ENCODE results near the gene CLEC3B.
"Not testable (repeated sequence)": the region's sequence is repeated elsewhere in the genome, so short reads cannot be mapped to it uniquely, and the experiment has no call there.

CLEC3B gene

GRCh38 chr3:45066109-45066801 lies 40.2 kb downstream of the CLEC3B start:
- no peak for DNase-seq (ENCODE audit: low spot score)

GRCh38 chr3:45067486-45067885 lies 41.4 kb downstream of the CLEC3B start:
- no peak for DNase-seq (ENCODE audit: low spot score)

- DNase-seq (ENCODE audit: low spot score) = peak; percentile 61
These were observed 41.8 kb downstream of the CLEC3B start for GRCh38 chr3:45067941-45068340.

- no peak for DNase-seq (ENCODE audit: low spot score)
These were observed 45.0 kb downstream of the CLEC3B start for GRCh38 chr3:45071075-45071474.

GRCh38 chr3:45075821-45076625 lies 49.9 kb downstream of the CLEC3B start:
- no peak for DNase-seq (ENCODE audit: low spot score)

- not testable (repeated sequence) for DNase-seq (ENCODE audit: low spot score)
These were observed 52.2 kb downstream of the CLEC3B start for GRCh38 chr3:45078256-45078655.

GRCh38 chr3:45078910-45079522 lies 52.9 kb downstream of the CLEC3B start:
- DNase-seq (ENCODE audit: low spot score) = no peak

GRCh38 chr3:45079715-45080114 lies 53.6 kb downstream of the CLEC3B start:
- no peak for DNase-seq (ENCODE audit: low spot score)

GRCh38 chr3:45080824-45081223 lies 54.7 kb downstream of the CLEC3B start:
- DNase-seq (ENCODE audit: low spot score) = no peak

- DNase-seq (ENCODE audit: low spot score) = no peak
These were observed 55.5 kb downstream of the CLEC3B start for GRCh38 chr3:45081506-45082141.

GRCh38 chr3:45082142-45082538 lies 56.0 kb downstream of the CLEC3B start:
- no peak for DNase-seq (ENCODE audit: low spot score)

GRCh38 chr3:45083023-45083422 lies 56.9 kb downstream of the CLEC3B start:
- DNase-seq (ENCODE audit: low spot score) = no peak

- no peak for DNase-seq (ENCODE audit: low spot score)
These were observed 58.3 kb downstream of the CLEC3B start for GRCh38 chr3:45084361-45084760.

GRCh38 chr3:45084820-45085816 lies 59.0 kb downstream of the CLEC3B start:
- peak; percentile 86 for DNase-seq (ENCODE audit: low spot score)

Data from RKO (cell line).